HG02840 (cell line): Measurements from ENCODE around the gene PLCL1.
A peak's percentile ranks its signal among the peaks of the same experiment; 100 is the strongest.

Experiments
- ATAC-seq: cut with Tn5 transposase; IDR thresholded peaks from one replicate; pipeline ENCODE4 v1.9.1; 2021; ENCODE audit warnings: mild to moderate bottlenecking, moderate library complexity, moderate number of reproducible peaks; ENCODE audit not compliant: unreplicated experiment, low FRiP score

Gene PLCL1

DNA sequence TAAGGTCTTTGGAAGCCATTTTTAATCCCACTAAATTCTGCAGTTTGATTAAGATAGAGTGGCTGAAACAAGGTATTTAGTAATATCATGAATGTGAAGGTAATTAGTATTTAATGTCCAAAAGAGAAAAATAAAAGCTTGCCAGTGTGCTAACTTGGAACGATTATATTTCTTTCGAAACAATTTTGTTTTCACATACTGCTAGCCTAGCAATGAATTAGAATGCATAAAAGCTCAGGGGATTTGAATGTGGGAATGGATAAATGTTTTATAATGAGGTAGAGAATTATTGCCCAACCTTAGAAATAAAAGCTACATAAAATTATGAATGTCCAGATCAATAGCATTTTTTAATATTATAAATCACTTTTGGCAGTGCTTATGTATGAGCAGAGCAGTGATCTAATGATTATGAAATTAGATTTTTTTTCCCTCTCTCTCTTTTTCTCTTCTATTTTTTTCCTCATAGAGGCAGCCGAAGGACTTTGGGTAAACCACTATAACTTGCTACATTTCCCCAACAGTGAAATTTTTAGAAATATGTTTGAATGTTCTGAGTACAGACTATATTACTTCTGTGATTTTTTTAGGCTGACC lies 75.5 kb downstream of the PLCL1 start:
- no peak for ATAC-seq

DNA sequence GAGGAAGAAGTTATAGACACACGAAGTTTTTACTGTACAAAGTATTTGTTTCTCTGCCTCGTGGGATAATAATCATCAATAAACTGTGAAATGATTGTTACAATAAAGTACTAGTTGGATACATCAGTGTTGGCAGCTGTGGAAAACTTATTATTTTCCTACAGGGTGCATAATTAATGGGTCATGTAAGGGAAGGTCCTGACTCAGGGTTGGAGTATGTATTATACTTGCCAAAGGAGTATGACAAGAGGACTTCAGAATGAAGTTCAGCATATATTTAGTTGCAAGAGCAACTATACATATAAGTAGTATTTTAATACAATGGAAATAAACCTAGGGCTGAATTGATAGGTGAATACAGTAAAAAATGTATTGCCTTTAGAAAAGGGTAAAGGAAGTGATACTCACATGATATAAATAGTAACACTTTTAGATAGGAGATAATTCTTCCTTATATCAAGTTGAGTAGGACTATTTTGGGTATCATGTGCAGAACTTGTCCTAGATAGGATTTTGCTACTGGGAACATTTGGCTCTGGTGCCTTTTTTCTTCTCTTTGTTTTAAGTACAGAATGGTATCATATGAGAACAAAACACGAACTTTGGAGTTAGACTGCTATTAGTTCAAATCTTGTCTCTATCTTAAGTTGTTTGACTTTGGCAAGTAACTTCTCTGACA lies 79.1 kb downstream of the PLCL1 start:
- ATAC-seq: no peak

DNA sequence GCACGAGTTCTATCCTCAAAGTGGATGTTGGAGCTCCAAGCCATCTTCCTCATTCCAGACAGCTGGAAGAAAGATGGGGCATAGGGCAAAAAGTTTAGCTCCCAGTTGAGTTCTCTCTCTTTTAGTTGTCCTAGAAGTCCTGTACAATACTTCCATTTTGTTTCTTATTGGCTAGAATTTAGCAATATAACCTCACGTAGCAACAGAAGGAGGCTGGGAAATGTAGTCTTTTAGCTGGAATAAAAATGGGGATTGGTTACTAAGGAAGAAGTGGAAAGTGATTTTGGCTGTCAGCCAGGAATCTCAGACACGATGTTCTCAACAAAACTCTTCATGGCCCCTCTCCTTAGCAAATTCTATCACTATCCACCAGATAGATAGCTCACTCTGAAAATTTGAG lies 79.9 kb downstream of the PLCL1 start:
- no peak for ATAC-seq

GRCh38 chr2:197885126-197885525 lies 80.7 kb downstream of the PLCL1 start:
- ATAC-seq: no peak

- no peak for ATAC-seq
These were observed 81.2 kb downstream of the PLCL1 start for GRCh38 chr2:197885587-197885986.

GRCh38 chr2:197888321-197888720 lies 83.9 kb downstream of the PLCL1 start:
- ATAC-seq: no peak

DNA sequence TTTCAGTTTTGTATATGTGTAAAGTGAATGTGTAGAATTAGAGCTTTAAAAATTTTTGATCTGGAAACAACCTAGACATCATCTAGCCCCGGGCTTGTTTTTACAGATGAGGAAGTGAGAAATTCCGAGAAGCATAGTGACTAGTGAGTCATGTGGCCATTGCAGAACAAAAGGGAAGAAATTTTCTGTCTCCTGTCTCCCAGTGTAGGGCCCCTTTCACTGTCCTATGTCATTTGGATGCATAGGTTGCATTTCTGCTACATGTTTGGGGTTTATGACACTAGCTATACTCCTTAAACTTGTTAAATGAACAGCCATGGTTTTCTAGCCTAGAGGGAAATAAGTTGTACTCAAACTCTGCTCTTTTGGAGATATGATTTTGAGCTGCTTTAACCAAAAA lies 84.6 kb downstream of the PLCL1 start:
- ATAC-seq: peak; percentile 99

DNA sequence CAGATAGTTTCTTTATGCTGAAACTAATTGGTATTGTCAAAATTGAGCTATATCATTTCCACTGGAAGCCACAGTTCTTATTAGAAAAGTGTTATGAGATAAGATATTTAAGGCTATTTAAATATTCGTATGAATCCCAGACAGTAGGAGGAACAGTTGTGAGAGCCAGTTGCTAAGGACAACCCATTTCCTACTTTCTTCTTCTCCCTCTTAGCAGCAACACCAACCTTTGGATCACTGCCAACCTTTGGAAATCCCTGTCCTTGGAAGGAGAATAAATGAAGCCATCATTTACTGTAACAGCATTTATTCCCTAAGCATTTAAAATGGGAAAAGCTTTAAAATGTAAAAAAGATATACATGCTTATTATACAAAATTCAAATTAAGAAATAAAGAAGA lies 85.8 kb downstream of the PLCL1 start:
- no peak for ATAC-seq

DNA sequence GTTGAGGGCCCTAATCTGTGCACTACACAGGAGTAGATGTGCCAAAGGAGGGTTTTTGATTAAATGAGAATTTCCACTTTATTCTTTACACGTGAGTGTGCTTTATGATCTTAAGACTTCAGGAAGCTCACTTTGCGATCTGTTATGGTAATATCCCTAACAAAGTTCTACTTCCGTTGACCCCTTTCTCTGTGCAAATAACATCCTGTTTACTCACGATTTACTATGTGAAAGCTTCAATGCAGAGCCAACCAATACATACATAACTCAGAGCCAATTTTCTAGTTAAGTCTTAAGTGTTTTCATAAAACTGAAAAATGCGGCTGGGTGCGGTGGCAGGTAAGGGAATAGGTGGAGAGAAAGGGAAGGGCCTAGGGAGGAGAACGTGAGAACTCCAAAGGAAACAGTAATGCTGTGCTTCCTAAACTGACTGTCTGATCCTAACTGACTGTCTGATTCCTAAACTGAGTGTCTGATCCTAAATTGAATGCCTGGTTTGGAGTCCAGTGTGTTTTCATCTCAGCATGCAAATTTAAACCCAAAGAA lies 87.6 kb downstream of the PLCL1 start:
- no peak for ATAC-seq

GRCh38 chr2:197893403-197894177 lies 89.2 kb downstream of the PLCL1 start:
- no peak for ATAC-seq

DNA sequence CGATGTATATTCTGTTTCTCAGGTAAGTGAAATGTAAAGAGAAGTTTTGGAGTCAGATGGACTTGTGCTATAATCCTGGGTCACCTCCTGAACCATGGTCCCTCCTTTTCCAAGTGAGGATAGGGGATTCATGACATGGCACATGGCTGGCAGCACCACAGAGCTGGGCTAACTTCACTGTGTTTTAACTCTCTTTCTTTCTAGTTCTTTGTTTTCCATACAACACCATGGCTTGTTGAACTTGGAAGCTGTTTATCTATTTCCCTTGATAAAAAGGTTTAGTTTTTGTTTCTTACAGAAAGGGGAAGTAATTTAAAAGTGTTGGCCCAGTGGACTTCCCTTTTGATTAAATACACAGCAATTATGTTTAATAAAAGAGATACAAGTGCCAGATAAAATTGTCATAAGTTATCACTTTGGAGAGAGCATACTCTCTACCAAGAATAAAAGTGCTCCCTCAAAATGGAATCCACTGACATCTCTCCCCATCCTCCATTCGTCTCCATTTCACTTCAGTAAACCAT lies 90.4 kb downstream of the PLCL1 start:
- no peak for ATAC-seq

DNA sequence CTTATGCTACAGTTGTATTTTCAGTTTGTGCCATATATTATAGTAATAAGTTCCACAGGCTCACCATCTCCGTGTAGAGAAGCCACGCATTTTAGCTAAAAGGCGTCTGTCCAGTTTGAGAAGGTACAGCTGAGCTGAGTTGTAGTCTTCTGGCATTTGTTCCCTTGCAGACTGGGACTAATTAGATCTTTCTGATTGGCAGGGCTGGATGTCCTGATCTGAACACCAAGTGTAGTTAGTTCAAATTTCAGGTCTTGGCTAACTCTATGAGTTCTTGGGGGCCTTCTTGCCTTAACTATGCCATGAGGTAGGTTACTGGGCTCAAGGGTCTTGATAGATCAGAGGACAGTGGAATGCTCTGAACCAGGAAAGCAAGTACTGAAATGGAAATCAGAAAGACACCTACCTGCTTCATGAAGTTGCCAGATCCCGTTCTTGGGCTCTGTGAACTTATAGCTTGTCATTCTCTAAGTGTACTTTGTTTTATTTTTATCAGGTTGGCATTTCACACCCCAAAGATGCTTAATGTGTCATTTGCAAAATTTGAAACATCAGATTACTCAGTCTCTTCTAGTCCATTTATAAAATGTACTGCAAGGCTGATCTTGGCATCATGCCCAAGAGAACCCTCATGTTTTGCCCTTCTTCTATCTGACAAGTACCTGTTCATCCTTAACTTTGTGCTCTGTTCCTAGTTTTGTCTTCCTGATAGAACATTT lies 93.7 kb downstream of the PLCL1 start:
- ATAC-seq: no peak

- ATAC-seq: no peak
These were observed 100.1 kb downstream of the PLCL1 start for GRCh38 chr2:197904446-197904845.

- ATAC-seq: no peak
These were observed 103.8 kb downstream of the PLCL1 start for GRCh38 chr2:197908156-197908555.

- no peak for ATAC-seq
These were observed 104.8 kb downstream of the PLCL1 start for GRCh38 chr2:197908990-197909776.

DNA sequence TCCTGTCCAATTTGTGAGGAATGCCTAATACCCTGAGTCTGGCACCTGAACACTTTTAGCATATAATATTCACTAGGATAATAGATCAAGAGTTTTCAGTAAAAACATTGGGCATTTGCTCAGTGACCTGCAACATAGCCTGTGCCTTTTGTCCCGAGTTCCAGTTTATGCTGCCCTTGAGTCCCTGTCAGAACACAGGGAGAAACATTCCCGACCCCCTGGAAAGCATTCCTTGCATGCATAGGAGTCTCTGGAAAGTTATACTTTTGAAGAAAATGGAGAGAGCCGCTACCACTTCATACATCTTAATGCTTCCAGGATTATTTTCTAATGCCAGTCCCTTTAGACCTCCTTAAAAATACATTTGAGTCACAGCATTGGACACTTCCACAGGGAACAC lies 107.3 kb downstream of the PLCL1 start:
- no peak for ATAC-seq

DNA sequence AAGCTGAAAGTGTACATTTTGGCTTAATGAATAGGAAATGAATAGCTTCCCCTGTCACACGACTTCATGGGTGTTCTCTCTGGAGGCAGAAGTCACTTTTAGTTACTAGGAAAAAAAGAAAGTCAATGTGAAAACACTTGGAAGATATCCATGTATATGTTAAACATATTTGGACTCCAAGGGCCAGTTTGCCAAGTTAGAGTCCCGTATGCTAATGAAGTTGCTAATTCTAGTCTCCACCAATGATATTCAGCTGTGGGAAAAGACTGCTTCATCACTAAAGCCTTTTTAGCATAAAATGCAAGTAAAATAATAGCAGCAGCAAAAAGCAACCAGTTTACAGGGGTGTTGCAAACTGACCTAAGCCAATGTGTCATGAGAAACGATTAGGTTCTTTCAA lies 108.7 kb downstream of the PLCL1 start:
- no peak for ATAC-seq

- no peak for ATAC-seq
These were observed 110.4 kb downstream of the PLCL1 start for GRCh38 chr2:197914778-197915177.

DNA sequence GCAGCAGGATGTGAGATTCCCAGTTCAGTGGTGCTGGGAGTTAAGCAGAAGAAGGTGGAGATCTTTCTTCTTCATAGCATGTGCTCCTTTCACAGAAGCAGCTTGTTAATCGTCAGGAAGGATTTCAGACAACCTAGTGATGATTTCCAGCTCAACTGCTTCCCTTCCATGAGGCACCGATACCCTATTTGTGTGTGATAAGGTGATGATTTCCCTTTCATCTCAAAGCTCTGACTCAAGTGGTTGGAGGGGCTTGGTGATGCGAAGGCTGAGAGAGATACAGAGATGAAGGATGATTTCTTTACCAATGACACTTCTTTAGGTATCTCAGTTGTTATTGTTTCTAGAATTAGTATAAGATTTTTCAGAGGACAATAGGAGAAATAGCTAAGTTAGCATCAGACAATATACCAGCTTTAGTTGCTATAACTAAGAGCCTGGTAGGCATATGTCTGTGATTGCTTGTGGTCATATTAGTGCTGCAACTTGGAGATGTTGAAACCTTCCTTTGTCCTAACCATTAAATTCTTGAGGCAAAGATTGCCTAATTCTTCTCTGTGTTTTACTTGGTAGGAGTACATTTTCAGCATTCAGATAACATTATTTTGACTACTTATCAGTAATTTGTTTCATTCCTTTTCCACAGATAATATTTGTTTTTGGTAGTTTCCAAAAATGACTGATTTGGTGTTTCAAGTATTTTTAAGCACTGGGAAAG lies 111.3 kb downstream of the PLCL1 start:
- no peak for ATAC-seq
